IMR-90 (cell line): Measurements from ENCODE around the gene NUDT12.

Experiments
- BHLHE40 ChIP-seq: fragments of 150-350 bp; IDR thresholded peaks from 2 replicates; pipeline ENCODE4 v1.6.1; 2016; ENCODE audit warnings: mild to moderate bottlenecking, low read depth, low read length
- CEBPB ChIP-seq: IDR thresholded peaks from 2 replicates; pipeline ENCODE4 v1.6.1; 2012; ENCODE audit warnings: low read depth, low read length, improper control_type of control experiment
- CTCF ChIP-seq: conservative IDR thresholded peaks from 2 replicates; pipeline ENCODE4 v1.5.1; 2012; ENCODE audit warnings: mild to moderate bottlenecking, low read depth, low read length, improper control_type of control experiment
- ELK1 ChIP-seq: fragments of 150-350 bp; IDR thresholded peaks from 2 replicates; pipeline ENCODE4 v1.6.1; 2016; ENCODE audit warnings: low read depth, mild to moderate bottlenecking, low read length, moderate library complexity, borderline replicate concordance
- MXI1 ChIP-seq: IDR thresholded peaks from 2 replicates; pipeline ENCODE4 v1.6.1; 2012; ENCODE audit warnings: low read depth, mild to moderate bottlenecking, low read length, moderate library complexity, borderline replicate concordance
- POLR2A ChIP-seq: IDR thresholded peaks from 2 replicates; pipeline ENCODE4 v1.6.1; 2012; ENCODE audit warnings: mild to moderate bottlenecking, low read depth, low read length
- RAD21 ChIP-seq: IDR thresholded peaks from 2 replicates; pipeline ENCODE4 v1.6.1; 2012; ENCODE audit warnings: low read length, improper control_type of control experiment
- TF ChIP-seq, protein P1 (sequence below): fragments of 150-350 bp; IDR thresholded peaks from 2 replicates; pipeline ENCODE4 v1.6.1; 2017; ENCODE audit warnings: mild to moderate bottlenecking, antibody characterized with exemption, low read length, low read depth

- TF ChIP-seq RAD21 (no peak), CTCF (no peak), CEBPB (no peak), MXI1 (no peak), ELK1 (no peak), POLR2A (no peak), BHLHE40 (no peak)
- TF ChIP-seq, protein P1, sequence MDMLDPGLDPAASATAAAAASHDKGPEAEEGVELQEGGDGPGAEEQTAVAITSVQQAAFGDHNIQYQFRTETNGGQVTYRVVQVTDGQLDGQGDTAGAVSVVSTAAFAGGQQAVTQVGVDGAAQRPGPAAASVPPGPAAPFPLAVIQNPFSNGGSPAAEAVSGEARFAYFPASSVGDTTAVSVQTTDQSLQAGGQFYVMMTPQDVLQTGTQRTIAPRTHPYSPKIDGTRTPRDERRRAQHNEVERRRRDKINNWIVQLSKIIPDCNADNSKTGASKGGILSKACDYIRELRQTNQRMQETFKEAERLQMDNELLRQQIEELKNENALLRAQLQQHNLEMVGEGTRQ, result no peak
Observed at GRCh38 chr5:103513701-103514100, 48.9 kb downstream of the NUDT12 start.
